GM12891 (cell line): ENCODE results near the gene ALDH1L1.

ENCODE experiments used
- POLR2A ChIP-seq: IDR thresholded peaks from 2 replicates; pipeline ENCODE4 v1.6.1; 2011; ENCODE audit warnings: low read depth, low read length, control low read depth
- POLR2AphosphoS5 ChIP-seq: IDR thresholded peaks from 2 replicates; pipeline ENCODE4 v1.6.1; 2011; ENCODE audit warnings: low read depth, low read length, control low read depth
- SPI1 ChIP-seq: IDR thresholded peaks from 2 replicates; pipeline ENCODE4 v1.6.1; 2011; ENCODE audit warnings: low read depth, low read length, control low read depth

DNA sequence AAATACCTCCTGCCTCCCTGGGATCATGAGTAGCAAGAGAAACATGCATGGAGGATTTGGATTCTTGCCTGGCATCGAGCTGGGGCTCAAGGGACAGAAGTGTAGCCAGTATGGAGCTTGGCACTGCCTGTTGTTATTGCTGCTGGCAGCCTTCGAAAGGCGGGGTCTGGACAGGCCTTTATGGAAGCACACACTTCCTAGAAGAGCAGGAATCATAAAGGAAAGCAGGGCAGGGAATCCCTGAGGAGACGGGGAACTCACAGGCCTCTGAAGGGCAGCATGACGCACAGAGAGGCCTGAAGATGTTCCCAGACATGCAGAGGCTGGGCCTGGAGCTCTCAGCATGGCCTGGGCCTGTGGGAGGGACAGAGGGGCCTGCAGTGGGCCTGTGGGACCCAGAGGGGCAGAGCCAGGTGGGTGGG is 77.8 kb downstream of the ALDH1L1 start:
- TF ChIP-seq POLR2AphosphoS5 (no peak), POLR2A (no peak), SPI1 (no peak)
